Right hindlimb (tissue), 1 donor: Measurements from ENCODE around the gene POMT2.
"Not testable (repeated sequence)": the region's sequence is repeated elsewhere in the genome, so short reads cannot be mapped to it uniquely, and the experiment has no call there.

Experiments
- DNase-seq: peaks from one replicate; pipeline ENCODE4 v3.0.0-alpha.2; 2018

The POMT2 gene

GRCh38 chr14:77323571-77323970 lies 2.9 kb upstream of the POMT2 start:
- DNase-seq, result no peak

GRCh38 chr14:77322951-77323350 lies 2.3 kb upstream of the POMT2 start:
- no peak for DNase-seq

GRCh38 chr14:77322250-77322902 lies 1.7 kb upstream of the POMT2 start:
- DNase-seq, result no peak

- no peak for DNase-seq
Observed at GRCh38 chr14:77319422-77319821, 1.3 kb downstream of the POMT2 start.

GRCh38 chr14:77318756-77319155 lies 1.9 kb downstream of the POMT2 start:
- not testable (repeated sequence) for DNase-seq

- DNase-seq, result no peak
Observed at GRCh38 chr14:77318006-77318553, 2.6 kb downstream of the POMT2 start.

- no peak for DNase-seq
Observed at GRCh38 chr14:77316872-77317301, 3.8 kb downstream of the POMT2 start.

GRCh38 chr14:77316195-77316505 lies 4.5 kb downstream of the POMT2 start:
- no peak for DNase-seq

GRCh38 chr14:77314539-77315457 lies 5.9 kb downstream of the POMT2 start:
- no peak for DNase-seq

- no peak for DNase-seq
Observed at GRCh38 chr14:77314043-77314442, 6.6 kb downstream of the POMT2 start.

GRCh38 chr14:77313371-77313770 lies 7.3 kb downstream of the POMT2 start:
- DNase-seq, result no peak

GRCh38 chr14:77311217-77311616 lies 9.5 kb downstream of the POMT2 start:
- no peak for DNase-seq

- DNase-seq, result no peak
Observed at GRCh38 chr14:77310026-77310425, 10.7 kb downstream of the POMT2 start.

- no peak for DNase-seq
Observed at GRCh38 chr14:77309131-77309530, 11.6 kb downstream of the POMT2 start.

- DNase-seq, result peak; percentile 82
Observed at GRCh38 chr14:77306851-77307496, 13.7 kb downstream of the POMT2 start.

- DNase-seq, result peak; percentile 51
Observed at GRCh38 chr14:77306416-77306815, 14.3 kb downstream of the POMT2 start.

GRCh38 chr14:77305696-77306095 lies 15.0 kb downstream of the POMT2 start:
- peak; percentile 60 for DNase-seq

- no peak for DNase-seq
Observed at GRCh38 chr14:77303417-77304156, 17.1 kb downstream of the POMT2 start.

- DNase-seq, result no peak
Observed at GRCh38 chr14:77302926-77303325, 17.8 kb downstream of the POMT2 start.

GRCh38 chr14:77301103-77301502 lies 19.6 kb downstream of the POMT2 start:
- peak; percentile 84 for DNase-seq

GRCh38 chr14:77299771-77300170 lies 20.9 kb downstream of the POMT2 start:
- DNase-seq, result no peak

GRCh38 chr14:77296906-77297305 lies 23.8 kb downstream of the POMT2 start:
- no peak for DNase-seq

- no peak for DNase-seq
Observed at GRCh38 chr14:77296155-77296554, 24.5 kb downstream of the POMT2 start.
